ENCODE measurements around the gene CYTIP. TPM values are rescaled to one million over a fixed set of nuclear protein-coding genes. Genes with fewer than 3 reads are reported as not detected.

CYTIP gene
- 10.7 TPM for total RNA-seq

DNA sequence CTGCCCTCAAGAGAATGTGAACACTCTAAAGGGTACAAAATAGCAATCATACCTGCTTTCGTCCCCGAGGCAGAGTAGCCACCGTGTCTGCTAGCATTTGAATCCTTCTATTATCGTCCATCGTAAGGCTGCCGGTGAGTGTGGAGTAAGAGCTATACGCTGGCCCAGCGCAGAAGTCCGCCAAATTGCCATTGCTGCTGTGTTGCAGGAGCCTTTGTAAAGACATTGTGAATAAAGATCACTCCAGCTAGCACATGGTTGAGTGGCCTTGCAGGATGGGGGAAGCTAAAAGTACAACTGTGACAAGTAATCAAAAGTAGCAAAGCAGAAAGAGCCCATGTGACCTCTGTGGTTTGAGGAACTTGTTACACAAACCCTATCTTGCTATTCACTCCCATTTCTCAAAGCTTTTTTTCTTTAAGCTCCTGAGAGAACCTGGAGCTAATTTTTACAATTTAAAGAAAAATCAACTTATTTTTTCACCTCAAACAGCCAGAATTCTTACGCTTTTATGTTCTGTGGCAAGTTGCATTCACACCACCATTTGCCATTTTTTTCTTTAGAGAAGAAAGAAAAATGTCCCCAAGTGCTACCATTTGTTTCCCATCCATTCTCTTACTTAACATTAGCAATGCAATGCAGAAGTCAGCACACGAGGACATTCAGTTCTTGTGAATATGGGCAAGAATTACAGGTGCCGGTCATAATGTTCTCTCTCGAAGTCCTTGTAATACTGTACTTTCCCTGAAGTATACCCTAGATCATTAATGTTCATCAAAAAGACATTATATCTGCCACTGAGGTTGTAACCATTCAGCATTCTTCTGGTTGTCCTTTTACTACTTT, at the start of gene CYTIP:
TSS of gene CYTIP (minus strand) at position 295 of the 846 bp plus-strand sequence. CDS start at position 226, 69 bp downstream.
- no peak for DNase-seq (ENCODE audit: low spot score)

DNA sequence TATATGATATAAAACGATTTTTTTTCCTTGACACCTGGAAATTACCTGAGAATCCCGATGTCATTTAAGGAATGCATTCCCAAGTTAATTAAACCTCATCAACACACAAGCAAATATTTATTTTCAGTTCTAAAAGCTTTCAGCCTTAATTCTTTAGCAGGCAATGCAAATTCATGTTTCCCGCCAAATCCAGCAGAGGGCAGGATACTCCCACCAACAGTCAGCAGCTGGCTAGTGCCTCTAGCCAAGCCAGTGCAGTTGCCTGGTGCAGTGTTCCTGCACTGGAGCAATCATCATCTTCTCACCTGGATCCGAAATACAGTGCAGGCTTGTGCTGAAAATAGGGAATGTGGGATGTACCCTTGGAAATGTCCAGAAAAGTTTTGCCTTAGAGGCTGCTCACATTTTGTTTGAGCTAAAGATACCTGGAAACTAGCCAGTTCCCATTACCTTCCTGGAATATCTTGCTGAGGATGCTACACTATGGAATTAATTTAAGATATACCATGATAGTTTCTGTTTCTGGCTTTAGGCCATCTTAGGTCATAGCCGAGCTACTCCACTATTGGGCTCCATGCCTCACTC, 48.4 kb upstream of the CYTIP start:
- DNase-seq (ENCODE audit: low spot score): peak; percentile 58

GRCh38 chr2:157489983-157490382, 46.1 kb upstream of the CYTIP start:
- no peak for DNase-seq (ENCODE audit: low spot score)

- DNase-seq (ENCODE audit: low spot score): peak; percentile 75
These were observed 45.0 kb upstream of the CYTIP start for GRCh38 chr2:157488877-157489276.

DNA sequence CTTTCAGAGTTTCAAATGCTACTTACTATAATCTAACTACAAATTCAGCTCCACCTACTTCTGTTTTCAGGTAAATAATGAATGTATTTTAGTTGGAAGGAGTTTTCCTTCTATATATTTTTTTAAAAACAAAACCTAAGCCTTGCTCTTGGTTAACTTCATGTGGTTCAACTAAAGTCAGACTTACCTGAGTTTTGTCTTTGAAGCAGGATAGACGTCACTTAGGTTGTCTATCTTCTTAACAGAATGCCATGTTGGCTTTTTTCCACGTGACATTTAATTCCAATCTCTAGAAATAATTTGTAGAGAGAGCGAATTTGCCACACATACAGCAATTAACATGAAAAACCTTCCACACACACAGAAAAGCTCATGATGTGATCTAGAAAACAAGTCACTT, 43.9 kb upstream of the CYTIP start:
- no peak for DNase-seq (ENCODE audit: low spot score)

DNA sequence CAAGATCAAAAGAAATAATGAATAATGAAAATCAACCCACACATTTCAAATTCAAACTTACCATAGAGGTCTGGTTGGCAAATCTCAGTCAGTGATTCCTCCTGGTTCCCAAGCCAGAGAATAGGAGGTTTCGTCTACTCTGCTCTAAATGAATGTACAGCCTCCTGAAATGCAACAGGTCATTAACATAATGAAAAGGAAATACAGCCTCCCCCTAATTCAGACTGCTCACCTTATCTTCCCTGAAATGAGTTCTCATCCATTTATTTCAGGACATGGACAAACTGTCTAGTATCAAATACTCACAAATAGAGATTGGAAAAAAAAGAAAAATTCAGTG, 43.4 kb upstream of the CYTIP start:
- no peak for DNase-seq (ENCODE audit: low spot score)

DNA sequence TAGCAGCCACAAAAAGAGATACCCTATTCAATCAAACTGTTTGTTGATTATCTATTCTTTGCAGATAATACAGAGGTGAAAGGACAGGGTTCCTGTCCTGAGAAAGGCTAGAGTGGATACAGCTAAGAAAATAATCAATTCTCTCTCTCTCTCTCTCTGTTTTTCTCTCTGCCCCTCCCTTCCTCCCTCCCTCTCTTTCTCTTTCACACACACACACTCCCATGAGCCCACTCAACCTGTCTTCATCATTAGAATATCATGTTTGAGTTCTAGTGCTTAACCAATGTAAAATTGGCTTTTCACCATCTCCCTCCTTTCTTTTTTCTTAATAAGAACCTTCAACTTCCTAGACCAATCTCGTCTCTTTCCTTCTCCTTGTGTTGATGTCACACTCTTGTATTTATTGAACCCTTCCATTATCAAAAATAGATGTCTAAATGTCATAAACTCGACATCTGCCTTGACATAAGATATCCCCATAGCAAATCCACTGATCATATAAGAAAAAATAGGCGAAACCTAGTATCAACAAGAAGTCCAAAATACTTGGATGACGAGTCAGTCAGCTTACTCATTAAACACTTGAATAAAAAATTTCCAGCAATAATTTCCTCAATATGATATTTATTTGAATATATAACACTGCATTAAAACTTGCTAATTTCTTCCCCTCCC, 42.8 kb upstream of the CYTIP start:
- DNase-seq (ENCODE audit: low spot score): no peak

- no peak for DNase-seq (ENCODE audit: low spot score)
These were observed 36.5 kb upstream of the CYTIP start for GRCh38 chr2:157480182-157480961.

DNA sequence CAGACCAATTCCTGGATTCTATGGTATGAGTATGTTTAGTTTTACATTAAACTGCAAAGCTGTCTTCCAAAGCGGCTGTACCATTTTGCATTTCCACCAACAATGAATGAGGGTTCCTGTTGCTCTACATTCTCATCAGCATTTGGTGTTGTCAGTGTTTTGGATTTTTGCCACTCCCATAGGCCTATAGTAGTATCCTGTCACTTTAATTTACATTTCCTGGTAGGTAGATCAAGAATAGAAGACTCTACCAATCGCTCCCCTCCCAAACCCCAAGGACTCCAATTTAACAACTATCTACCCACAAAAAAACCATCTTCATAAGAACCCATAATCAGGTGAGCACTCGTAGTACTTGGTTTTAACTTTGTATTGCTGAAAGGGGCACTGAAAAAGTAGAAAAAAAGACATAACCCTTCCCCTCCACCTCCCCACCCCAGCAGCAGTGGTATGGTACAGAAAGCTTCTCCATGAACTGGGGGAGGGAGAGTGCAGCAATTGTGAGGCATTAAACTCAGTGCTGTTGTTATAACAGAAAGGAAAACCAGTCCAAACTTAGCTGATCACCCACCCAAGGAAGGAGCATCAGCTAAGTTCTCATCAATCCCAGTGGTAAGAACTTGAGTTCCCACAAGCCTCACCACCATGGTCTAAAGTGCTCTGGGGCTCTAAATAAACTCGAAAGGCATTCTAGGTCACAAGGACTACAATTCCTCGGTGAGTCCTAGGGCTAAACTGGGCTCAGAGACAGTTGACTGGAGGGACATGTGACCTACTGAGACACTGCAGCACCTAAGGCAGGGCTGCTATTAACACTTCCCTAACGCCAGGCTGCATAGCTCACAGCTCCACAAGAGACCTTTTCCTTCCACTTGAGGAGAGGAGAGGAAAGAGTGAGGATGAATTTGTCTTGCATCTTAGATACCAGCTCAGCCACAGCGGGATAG, 35.5 kb upstream of the CYTIP start:
- no peak for DNase-seq (ENCODE audit: low spot score)

GRCh38 chr2:157477919-157478318, 34.0 kb upstream of the CYTIP start:
- no peak for DNase-seq (ENCODE audit: low spot score)

DNA sequence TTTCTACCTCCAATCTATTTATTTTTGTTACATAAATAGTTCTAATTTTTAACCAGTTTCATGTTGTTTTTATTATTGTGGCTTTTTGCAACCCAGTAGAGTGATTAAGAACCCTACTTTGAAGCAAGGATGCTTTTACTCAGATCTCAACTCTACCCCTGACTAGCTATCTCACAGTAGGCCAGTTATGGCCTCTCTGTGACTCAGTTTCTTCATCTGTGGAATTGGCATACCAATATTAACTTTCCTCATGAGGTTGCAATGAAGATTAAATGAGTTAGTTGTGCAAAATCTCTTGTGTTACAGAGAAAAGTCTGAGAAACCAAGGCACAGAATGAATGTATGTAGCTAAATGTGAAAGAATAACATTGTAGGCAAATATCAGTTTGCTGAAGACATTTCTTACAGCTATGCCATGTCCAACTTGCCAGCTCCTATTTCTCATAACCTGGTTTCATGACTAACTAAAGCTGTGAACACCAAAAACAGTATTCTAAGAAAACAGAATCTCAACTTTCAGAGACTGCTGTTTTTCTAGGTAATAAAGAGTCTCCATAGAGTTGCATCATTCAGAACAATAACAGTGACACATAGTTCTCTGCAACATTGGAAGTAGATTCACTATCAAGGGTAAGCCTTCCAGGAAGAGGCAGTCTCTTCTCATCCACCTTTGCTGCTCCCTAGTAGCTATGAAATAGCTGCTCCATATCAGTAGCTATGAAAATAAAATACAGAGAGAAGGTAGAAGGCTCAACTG, 33.2 kb upstream of the CYTIP start:
- no peak for DNase-seq (ENCODE audit: low spot score)

GRCh38 chr2:157475722-157476390, 32.0 kb upstream of the CYTIP start:
- no peak for DNase-seq (ENCODE audit: low spot score)

DNA sequence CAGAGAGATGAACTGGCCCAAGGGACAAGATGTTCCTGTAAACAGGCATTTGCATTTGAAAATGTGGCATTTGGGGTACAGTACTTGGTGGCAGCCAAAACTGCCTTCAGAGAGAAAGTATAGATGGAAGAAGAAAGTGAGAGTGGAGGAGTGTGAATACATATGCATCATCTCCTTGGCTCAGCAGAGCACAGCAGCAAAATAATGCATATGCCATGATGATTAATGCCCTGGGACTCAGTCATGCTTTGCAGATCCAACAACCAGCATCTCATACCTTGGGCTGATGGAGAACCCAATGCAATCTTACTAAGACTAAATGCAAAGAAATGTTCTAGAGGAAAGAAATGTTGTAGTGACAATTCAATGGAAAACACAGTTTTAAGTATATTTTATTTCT, 29.7 kb upstream of the CYTIP start:
- no peak for DNase-seq (ENCODE audit: low spot score)

GRCh38 chr2:157471078-157471477, 27.2 kb upstream of the CYTIP start:
- no peak for DNase-seq (ENCODE audit: low spot score)

- no peak for DNase-seq (ENCODE audit: low spot score)
These were observed 26.4 kb upstream of the CYTIP start for GRCh38 chr2:157470321-157470720.

- no peak for DNase-seq (ENCODE audit: low spot score)
These were observed 25.8 kb upstream of the CYTIP start for GRCh38 chr2:157469726-157470125.

DNA sequence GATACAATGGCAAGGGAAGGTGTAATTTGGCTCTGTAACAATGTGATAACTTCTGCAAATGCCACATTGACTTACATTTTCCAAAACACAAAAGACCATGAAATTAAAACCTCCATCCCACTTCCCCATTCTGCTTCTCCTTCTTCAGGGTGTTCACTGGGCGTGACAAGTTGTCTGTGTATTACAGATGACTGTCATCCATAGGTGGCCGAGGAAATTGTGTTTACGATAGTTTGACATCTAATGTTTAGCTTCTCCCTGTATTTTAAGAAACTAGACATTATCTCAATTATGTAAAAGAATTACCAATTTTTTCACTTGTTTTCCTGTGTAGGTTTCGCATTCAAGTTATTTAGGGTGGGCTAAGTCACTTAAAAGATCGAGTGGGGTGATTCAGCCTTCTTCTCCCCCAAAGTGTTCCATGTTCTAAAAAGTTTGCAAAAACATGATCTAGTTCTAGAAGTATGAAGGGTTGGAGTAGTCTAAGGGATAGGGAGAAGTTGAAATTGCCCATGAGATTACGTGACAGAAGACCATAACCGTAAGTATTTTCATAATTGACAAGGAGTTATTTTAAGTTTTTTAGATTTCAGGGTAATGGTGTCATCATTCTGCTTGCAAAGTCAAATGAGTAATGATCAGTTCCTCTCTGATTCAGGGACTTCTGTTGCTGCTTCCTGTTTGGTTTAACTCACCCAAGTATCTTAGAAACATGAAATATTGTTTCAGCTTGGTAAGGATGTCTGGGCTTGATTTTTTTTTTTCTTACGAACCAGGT, 25.2 kb upstream of the CYTIP start:
- no peak for DNase-seq (ENCODE audit: low spot score)

DNA sequence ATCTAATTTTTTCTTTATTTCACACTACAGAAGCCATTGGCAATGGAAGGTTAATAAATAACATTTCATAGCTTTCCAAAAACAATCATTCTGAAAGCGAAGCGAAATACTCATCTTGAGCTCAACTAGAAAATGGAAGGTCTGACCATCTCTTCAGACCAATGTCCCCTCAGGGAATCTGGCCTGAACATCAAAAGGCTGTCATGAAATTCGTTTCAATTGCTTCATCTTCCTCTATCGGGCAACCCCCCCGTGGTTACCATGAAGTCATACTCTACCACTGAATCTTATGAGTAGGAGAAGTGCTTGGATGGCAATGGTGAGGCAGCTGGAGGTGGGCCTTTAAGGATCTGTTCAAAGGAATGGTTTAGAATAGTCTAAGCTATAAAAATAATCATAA, 22.9 kb upstream of the CYTIP start:
- no peak for DNase-seq (ENCODE audit: low spot score)

DNA sequence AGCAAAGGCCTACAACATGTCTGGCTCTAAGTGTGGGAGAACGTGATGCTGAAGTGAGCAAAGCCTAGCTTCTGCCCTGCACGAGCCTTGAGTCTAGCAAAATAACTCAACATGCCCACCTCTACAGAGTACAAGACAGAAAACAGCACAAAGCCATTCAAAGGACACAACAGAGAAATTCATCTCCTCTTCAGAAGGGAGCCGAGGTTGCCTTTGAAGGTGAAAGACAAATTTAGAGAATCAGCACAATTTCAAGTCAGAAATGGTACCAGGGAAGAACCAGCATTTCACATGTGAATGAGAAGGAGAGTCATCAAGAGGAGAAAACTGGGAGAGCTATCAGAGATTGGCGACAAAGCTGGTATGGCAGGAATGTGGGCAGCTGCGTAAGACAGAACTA, 21.7 kb upstream of the CYTIP start:
- no peak for DNase-seq (ENCODE audit: low spot score)

Data from mucosa of gallbladder (tissue), 1 donor.